ENCODE results near the gene OR4F17.
"Not testable (repeated sequence)": the region's sequence is repeated elsewhere in the genome, so short reads cannot be mapped to it uniquely, and the experiment has no call there.

The OR4F17 gene

GRCh38 chr19:106804-107203 lies at the start of gene OR4F17:
TSS of gene OR4F17 (plus strand) at chr19:107104. CDS start at chr19:110679, 3,575 bp downstream.
- DNase-seq = not testable (repeated sequence)

- not testable (repeated sequence) for DNase-seq
Measured at GRCh38 chr19:70793-71192, 36.1 kb upstream of the OR4F17 start.

GRCh38 chr19:82864-83263 lies 24.0 kb upstream of the OR4F17 start:
- not testable (repeated sequence) for DNase-seq

GRCh38 chr19:83626-84025 lies 23.3 kb upstream of the OR4F17 start:
- DNase-seq = not testable (repeated sequence)

- DNase-seq = not testable (repeated sequence)
Measured at GRCh38 chr19:90678-91077, 16.2 kb upstream of the OR4F17 start.

GRCh38 chr19:94794-95193 lies 12.1 kb upstream of the OR4F17 start:
- not testable (repeated sequence) for DNase-seq

GRCh38 chr19:97647-98046 lies 9.3 kb upstream of the OR4F17 start:
- DNase-seq = not testable (repeated sequence)

GRCh38 chr19:120443-121140 lies 13.7 kb downstream of the OR4F17 start:
- not testable (repeated sequence) for DNase-seq
